Measurements from ENCODE around the gene HAND1. TPM values are rescaled to one million over a fixed set of nuclear protein-coding genes. Genes with fewer than 3 reads are reported as not detected.

Gene HAND1
- total and polyA plus RNA-seq, 3 donors from 2014 or later = 0.24 TPM; not detected in 2

DNA sequence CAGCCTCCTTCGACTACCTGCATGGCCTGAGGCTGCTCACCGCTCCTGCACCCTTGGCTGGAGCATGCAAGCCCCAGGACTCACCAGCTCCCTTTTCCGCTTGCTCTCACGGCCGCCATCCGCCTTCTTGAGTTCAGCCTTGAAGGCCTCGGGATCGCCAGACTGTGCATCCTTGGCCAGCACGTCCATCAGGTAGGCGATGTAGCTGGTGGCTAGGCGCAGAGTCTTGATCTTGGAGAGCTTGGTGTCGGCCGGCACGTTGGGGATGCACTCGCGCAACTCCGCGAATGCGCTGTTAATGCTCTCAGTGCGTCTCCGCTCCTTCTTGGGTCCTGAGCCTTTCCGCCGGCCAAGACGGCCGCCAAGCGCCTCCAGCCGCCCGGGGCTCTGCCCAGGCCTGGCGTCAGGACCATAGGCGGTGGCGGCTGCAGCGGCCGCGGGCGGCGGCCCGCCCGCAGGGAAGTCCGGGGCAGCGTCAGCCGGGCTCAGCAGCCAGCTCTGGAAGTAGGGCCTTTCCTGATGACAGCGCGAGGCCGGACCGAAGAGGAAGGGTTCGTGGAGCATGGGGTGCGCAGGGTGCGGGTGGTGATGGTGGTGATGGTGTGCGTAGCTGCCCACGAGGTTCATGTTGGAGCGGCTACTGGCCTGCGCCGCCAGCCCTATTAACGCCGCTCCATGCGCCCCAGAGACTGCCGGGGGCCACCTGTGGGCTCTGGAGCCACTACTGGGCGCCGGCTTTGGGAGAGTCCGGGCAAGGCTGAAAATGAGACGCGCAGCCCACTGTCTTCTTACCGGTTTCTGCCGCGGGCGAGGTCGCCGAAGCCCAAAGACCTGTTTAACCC is 424 bp downstream of the HAND1 start:
- Histone ChIP-seq H3K9me3 (no peaks in the 10 kb centered on the region), H3K36me3 (ENCODE audit: low read depth, missing control alignments) (no peaks in the 10 kb centered on the region), H3K27ac (no peak overlapping the region), H3K4me3 (peak overlapping the region in 1 of 2 donors; percentile 13), H3K27me3 (no peaks in the 10 kb centered on the region), H3K4me1 (peaks cover 27% of the 10 kb centered on the region)
- DNase-seq = no peak
- intact Hi-C loops (cut with DNase I; ENCODE audit: low total_unique reads) = loop anchor here (10.0 kb wide), 1 partner anchor 127 kb away; no protein-coding TSS in a partner anchor
- WGBS, 2 donors = 3 to 7% methylated on average over 3 to 49 of the region's 68 CpGs
- TF ChIP-seq, protein P1, sequence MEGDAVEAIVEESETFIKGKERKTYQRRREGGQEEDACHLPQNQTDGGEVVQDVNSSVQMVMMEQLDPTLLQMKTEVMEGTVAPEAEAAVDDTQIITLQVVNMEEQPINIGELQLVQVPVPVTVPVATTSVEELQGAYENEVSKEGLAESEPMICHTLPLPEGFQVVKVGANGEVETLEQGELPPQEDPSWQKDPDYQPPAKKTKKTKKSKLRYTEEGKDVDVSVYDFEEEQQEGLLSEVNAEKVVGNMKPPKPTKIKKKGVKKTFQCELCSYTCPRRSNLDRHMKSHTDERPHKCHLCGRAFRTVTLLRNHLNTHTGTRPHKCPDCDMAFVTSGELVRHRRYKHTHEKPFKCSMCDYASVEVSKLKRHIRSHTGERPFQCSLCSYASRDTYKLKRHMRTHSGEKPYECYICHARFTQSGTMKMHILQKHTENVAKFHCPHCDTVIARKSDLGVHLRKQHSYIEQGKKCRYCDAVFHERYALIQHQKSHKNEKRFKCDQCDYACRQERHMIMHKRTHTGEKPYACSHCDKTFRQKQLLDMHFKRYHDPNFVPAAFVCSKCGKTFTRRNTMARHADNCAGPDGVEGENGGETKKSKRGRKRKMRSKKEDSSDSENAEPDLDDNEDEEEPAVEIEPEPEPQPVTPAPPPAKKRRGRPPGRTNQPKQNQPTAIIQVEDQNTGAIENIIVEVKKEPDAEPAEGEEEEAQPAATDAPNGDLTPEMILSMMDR (IDR thresholded peaks at IDR 0.05) = no peak
- TF ChIP-seq POLR2A (IDR thresholded peaks at IDR 0.05) = no peak

DNA sequence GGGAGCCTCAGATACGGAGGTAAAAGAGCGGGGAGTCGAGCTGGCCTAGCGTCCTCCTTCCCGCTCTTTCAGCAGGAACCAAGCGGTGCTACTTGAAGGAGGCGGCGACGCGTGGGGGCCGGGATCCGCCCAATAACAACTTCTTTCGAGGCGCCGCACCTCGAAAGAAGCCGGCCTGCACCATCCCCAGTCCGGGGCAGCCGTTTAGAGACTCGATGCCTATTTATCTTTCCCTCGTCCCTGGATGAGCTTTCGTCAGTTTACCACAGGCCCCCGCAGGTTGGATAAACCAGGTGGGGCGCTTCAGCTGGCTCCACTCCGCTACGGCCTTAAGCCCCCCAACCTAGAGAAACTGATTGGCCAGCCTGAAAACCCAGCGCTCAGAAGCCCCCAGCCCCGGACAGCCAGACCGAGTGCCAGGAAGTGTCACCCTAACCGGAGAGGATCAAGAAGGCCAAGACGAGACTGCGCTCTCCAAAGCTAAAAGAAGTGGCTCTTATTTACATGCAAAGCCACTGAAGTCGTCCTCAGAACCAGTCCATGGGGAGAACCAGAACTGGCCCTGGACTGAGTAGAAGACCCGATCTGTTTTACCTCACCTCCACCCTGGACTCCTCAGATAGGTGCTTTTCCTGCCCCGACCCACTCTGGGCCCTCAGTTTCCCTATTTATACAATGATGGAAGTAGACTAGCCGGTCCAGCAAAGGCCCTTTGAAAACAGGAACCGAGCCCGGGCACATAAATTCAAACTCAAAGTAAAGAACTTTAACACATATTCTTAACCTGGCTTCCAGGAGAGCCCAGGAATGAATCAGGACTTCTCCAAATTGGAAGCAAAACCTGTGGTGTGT is 1.4 kb downstream of the HAND1 start:
- Histone ChIP-seq H3K4me1 (peaks cover 27% of the 10 kb centered on the region), H3K36me3 (ENCODE audit: low read depth, missing control alignments) (no peaks in the 10 kb centered on the region), H3K9me3 (no peaks in the 10 kb centered on the region), H3K4me3 (no peak overlapping the region), H3K27me3 (no peaks in the 10 kb centered on the region), H3K27ac (no peak overlapping the region)
- WGBS, 2 donors = 6 to 9% methylated on average over 28 to 38 of the region's 38 CpGs
- intact Hi-C loops (cut with DNase I; ENCODE audit: low total_unique reads) = loop anchor here (10.0 kb wide), 1 partner anchor 128 kb away; no protein-coding TSS in a partner anchor
- TF ChIP-seq, protein P1 (IDR thresholded peaks at IDR 0.05) = no peak
- TF ChIP-seq POLR2A (IDR thresholded peaks at IDR 0.05) = no peak
- DNase-seq = no peak

DNA sequence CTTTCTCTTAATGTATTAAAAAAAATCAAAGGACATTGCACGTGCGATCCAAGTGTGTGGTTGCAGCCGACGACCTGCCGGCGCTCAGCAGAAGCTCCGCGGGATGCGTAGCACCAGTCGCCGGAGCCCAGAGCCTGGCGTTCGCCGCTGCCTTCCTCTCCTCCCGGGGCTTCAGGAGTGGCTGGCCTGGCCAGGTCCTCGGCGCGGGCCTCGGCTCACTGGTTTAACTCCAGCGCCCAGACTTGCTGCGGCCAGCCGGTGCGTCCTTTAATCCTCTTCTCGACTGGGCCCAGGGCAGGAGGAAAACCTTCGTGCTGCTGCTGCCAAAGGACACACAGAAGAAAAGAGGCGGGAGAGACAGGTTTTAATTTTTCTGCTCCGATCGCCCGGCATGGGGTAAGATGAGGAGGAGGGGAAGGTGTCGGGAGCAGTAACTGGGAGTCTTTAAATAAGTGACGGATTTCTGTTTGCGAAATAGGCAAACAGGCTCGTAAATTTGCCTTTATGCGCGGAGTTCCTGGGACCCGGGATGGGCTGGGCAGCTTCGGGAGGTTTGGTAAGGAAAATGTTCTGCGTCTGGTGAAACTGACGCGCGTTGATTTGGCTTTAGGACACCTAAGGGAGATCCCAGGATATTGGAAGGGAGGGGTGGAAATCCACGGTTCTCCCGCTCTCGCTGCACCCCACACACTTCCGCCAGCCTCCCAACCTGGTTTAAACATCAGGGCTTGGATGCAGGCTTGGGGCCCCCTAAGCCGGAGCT is 2.3 kb downstream of the HAND1 start:
- intact Hi-C loops (cut with DNase I; ENCODE audit: low total_unique reads) = loop anchor here (10.0 kb wide), 1 partner anchor 129 kb away; no protein-coding TSS in a partner anchor
- no peak for TF ChIP-seq POLR2A (IDR thresholded peaks at IDR 0.05)
- TF ChIP-seq, protein P1 (IDR thresholded peaks at IDR 0.05) = no peak
- WGBS, 2 donors = 10 to 12% methylated on average over 32 to 46 of the region's 46 CpGs
- H3K27ac ChIP-seq = no peak overlapping the region
- no peak overlapping the region for H3K4me3 ChIP-seq
- H3K36me3 ChIP-seq (ENCODE audit: low read depth, missing control alignments) = no peaks in the 10 kb centered on the region
- no peaks in the 10 kb centered on the region for H3K27me3 ChIP-seq
- H3K4me1 ChIP-seq = peaks cover 27% of the 10 kb centered on the region
- no peaks in the 10 kb centered on the region for H3K9me3 ChIP-seq
- DNase-seq = no peak

DNA sequence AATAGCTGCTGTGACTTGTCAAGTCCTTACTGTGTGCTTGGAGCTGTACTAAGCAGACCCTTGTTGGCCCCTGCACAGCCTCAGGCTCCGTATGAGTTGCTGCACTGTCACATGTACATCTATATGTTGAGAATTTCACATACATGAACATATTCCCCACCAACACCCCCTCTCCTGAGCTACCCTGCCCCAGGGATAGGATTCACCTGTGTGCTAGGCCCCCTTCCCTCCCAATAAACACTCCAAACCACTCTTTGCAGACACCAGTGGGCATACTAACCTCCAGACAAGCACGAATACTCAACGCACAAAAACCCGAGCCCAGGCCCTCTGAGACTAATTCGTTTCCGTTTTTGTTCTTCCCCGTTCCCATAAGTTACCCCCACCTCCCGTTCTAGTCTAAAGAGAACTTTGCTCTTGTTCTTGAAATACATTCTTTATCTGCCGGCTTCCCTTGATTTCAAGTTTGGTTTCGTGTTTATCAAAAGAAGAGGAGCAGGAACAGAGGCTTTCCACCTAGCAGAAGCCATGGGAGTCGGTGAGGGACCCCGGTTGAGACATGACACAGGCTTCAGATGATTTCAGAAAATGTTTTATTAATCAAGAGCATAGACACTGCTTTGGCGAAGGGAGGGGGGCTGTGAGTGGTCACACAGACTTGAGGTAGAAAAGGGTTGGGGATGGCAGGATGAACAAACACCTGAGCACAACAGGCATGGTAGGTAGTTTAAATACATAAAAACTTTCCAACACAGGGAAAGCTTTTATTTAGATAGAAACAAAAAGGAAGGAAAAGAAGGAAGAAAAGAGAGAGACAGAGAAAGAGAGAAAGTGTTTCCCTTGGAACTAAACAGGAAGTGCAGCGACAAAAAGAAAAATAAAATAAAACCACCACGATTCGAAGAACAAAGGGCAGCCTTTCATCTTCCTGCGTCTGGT is 3.4 kb downstream of the HAND1 start:
- no peak for DNase-seq
- TF ChIP-seq, protein P1 (IDR thresholded peaks at IDR 0.05) = no peak
- no peak for TF ChIP-seq POLR2A (IDR thresholded peaks at IDR 0.05)
- no peaks in the 10 kb centered on the region for H3K27me3 ChIP-seq
- peaks cover 27% of the 10 kb centered on the region for H3K4me1 ChIP-seq
- intact Hi-C loops (cut with DNase I; ENCODE audit: low total_unique reads) = loop anchor here (10.0 kb wide), 1 partner anchor 130 kb away; no protein-coding TSS in a partner anchor
- no peaks in the 10 kb centered on the region for H3K9me3 ChIP-seq
- H3K4me3 ChIP-seq = no peak overlapping the region
- WGBS, 2 donors = 16 to 22% methylated on average over 17 of the region's 17 CpGs
- H3K27ac ChIP-seq = no peak overlapping the region
- no peaks in the 10 kb centered on the region for H3K36me3 ChIP-seq (ENCODE audit: low read depth, missing control alignments)

Data from testis (tissue), 3 donors.